GM18870 (cell line): ENCODE data around the gene MT1HL1.
"Not testable (repeated sequence)": the region's sequence is repeated elsewhere in the genome, so short reads cannot be mapped to it uniquely, and the experiment has no call there.

Source experiments
- ATAC-seq: cut with Tn5 transposase; IDR thresholded peaks from one replicate; pipeline ENCODE4 v1.9.1; 2021; ENCODE audit warnings: moderate library complexity; ENCODE audit not compliant: unreplicated experiment

Gene MT1HL1

DNA sequence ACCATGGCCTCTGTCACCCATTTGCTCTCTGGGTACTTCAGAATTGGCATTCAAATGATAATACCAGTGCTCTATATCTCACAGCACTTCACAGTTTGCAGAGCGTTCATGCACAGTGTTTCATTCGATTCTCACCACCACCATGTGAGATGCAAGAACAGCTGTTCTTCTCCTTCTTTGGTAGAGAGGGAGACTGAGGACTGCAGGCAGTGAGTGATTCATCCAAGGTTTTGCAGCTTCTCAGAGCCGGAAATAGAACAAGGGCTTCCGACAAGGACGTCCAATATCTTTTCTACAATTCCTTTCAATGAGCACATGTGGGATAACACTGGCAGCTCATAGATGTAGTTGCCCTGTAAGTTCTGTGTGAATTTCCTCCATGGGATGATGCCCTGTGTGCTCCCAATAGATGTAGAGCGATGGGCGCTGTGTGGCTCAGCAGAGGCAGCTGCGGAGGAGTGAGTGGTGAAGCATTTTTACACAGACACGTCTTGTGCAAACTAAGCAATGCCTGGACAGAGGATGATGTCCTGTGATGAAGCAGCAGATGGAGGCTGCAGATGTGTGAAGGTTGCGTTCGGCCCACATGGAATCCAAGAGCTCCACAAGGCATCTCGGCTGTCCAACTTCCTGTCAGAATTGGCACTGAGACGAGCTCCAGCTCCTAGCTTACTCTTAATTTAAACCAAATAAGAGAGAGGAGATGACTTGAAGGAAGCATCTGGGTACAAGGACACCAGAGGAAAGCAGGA is 24.9 kb downstream of the MT1HL1 start:
- ATAC-seq: no peak

DNA sequence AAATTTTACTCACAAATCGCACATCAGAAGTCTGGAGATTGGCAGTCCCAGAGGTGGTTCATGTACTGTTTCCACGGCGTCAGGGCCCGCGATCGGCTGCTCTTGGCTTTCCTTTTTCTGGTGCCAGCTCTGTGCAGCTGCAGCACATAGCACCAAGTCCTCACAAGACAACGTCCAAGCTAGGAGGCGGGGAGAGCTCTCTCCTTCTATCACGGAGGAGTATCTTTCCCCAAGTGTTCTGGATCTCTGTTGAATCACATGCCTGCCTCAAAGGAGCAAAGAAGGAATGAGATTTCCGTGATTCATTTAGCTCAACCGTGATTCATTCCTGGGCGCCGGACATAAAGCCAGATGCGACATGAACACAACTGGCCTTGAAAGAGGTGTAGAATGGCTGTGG is 25.5 kb downstream of the MT1HL1 start:
- ATAC-seq: no peak

DNA sequence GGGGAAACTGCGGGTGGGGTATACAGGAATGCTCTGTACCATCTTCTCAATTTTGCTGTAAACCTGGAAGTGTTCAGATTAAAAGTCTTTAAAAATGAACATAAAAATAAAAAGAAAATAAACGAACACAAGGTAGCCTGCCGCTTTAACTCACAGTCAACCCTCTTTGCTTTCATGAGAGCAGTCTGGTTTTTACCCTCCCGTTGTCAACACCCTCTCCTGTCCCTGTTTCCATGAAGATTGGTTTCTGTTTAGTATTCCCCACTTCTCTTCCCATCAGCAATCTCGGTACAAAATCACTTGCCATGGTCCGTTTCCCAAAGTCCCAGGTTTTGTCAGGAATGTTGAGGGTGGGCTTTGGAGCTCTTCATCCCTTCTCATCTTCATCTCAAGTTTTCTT is 28.8 kb downstream of the MT1HL1 start:
- no peak for ATAC-seq

DNA sequence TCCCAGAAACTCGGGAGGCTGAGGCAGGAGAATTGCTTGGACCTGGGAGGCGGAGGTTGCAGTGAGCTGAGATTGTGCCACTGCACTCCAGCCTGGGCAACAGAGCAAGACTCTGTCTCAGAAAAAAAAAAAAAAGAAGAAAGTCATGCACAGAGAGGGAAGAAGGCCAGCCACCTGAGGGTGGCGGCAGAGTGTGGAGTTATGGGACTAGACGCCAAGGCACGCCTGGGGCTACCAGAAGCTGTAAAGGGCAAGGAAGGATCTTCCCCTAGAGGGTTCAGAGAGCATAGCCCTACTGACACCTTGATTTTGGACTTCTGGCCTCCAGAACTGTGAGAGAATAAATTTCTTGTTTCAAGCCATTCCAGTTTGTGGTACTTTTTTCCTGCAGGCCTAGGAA is 30.2 kb downstream of the MT1HL1 start:
- not testable (repeated sequence) for ATAC-seq

DNA sequence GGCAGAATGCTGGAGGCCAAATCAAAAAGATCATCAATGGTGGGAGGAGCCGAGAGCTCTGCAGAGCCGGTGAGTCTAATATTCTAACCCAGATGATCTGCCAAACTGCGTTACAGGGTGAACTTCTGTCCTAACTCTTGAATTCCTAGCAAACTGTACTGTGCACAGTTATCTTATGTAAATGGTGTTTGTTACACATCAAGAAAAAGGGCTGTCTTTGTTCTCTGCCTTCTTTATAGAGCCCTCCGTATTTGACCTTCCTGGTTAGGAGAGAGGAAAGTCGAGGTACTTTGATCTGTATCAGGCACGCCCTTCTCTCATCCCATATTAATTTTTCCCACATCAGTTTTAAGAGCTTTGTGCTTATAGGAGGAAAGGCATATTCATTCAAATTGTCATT is 37.6 kb downstream of the MT1HL1 start:
- no peak for ATAC-seq

DNA sequence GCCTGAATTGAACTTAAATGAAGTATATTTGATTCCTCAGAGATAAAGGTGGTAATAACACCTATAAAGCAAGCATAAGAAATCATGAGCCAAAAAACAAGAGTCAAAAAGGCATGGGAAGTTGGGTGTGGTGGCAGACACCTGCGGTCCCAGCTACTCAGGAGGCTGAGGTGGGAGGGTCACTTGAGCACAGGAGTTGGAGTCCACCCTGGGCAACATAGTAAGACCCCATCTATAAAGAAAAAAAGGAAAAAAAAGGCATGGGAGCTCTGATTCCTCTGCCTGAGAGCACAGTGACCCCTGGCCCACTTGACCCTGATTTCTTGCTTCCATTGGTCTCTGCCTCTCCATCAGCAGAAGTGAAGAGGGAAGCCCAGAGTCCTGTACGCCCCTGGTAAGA is 40.3 kb downstream of the MT1HL1 start:
- no peak for ATAC-seq

DNA sequence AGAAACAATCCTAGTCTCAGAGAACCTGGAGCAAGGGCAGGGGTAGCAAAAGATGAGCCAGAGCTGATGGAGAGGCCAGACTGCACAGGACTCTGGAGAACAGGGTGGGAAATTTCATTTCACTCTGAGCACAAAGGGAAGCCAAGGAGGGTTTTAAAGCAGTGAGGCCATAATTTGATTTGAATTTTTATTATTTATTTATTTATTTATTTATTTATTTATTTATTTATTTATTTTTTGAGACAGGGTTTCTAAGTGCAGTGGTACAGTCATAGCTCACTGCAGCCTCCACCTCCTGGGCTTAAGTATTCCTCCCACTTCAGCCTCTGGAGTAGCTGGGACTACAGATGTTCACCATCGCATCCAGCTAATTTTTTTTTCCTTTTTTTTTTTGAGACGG is 45.1 kb downstream of the MT1HL1 start:
- no peak for ATAC-seq

DNA sequence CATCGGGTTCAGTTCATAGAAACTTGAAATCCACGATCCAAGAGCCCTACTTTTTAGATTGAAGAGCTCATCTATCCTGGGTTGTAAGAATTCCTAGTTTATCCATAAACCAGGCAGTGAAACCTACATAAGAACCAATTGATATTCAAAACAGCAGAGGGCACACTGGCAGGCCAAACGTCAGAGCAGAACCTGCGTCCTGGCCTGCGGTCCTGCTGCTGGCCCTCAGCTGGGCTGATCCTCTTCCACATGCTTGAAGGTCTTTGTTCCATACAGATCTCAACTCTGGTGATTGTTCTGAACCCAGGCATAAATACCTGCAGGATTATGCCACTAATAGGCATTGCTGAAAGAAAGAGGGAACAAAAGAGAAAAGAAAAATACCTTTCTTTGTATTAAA is 47.0 kb downstream of the MT1HL1 start:
- ATAC-seq: no peak
